ENCODE results near the gene ABTB2.

The ABTB2 gene

GRCh38 chr11:34161361-34161760, 196.4 kb downstream of the ABTB2 start:
- Histone ChIP-seq H3K27ac (ENCODE audit: insufficient read depth, low read length, poor library complexity, severe bottlenecking) (no peak overlapping the region), H3K4me1 (ENCODE audit: control insufficient read depth, insufficient read depth, low read length, poor library complexity, severe bottlenecking) (no peaks in the 10 kb centered on the region), H3K9me3 (ENCODE audit: control insufficient read depth, low read length) (no peaks in the 10 kb centered on the region), H3K36me3 (ENCODE audit: control insufficient read depth, insufficient read depth, low read length) (no peaks in the 10 kb centered on the region), H3K27me3 (replicated peaks; ENCODE audit: control insufficient read depth, insufficient read depth, low read length, poor library complexity, severe bottlenecking) (no peaks in the 10 kb centered on the region), H3K4me3 (ENCODE audit: insufficient read depth, low read depth, low read length, poor library complexity, severe bottlenecking) (no peak overlapping the region)
- no peak for DNase-seq

- DNase-seq: no peak
- Histone ChIP-seq H3K9me3 (ENCODE audit: control insufficient read depth, low read length) (no peaks in the 10 kb centered on the region), H3K27ac (ENCODE audit: insufficient read depth, low read length, poor library complexity, severe bottlenecking) (no peak overlapping the region), H3K4me1 (ENCODE audit: control insufficient read depth, insufficient read depth, low read length, poor library complexity, severe bottlenecking) (no peaks in the 10 kb centered on the region), H3K27me3 (replicated peaks; ENCODE audit: control insufficient read depth, insufficient read depth, low read length, poor library complexity, severe bottlenecking) (no peaks in the 10 kb centered on the region), H3K4me3 (ENCODE audit: insufficient read depth, low read depth, low read length, poor library complexity, severe bottlenecking) (no peak overlapping the region), H3K36me3 (ENCODE audit: control insufficient read depth, insufficient read depth, low read length) (no peaks in the 10 kb centered on the region)
Measured at GRCh38 chr11:34160791-34161190, 197.0 kb downstream of the ABTB2 start.

GRCh38 chr11:34160049-34160721, 197.6 kb downstream of the ABTB2 start:
- no peak for DNase-seq
- Histone ChIP-seq H3K27ac (ENCODE audit: insufficient read depth, low read length, poor library complexity, severe bottlenecking) (no peak overlapping the region), H3K4me1 (ENCODE audit: control insufficient read depth, insufficient read depth, low read length, poor library complexity, severe bottlenecking) (no peaks in the 10 kb centered on the region), H3K4me3 (ENCODE audit: insufficient read depth, low read depth, low read length, poor library complexity, severe bottlenecking) (no peak overlapping the region), H3K9me3 (ENCODE audit: control insufficient read depth, low read length) (no peaks in the 10 kb centered on the region), H3K36me3 (ENCODE audit: control insufficient read depth, insufficient read depth, low read length) (no peaks in the 10 kb centered on the region), H3K27me3 (replicated peaks; ENCODE audit: control insufficient read depth, insufficient read depth, low read length, poor library complexity, severe bottlenecking) (no peaks in the 10 kb centered on the region)

GRCh38 chr11:34158661-34159060, 199.1 kb downstream of the ABTB2 start:
- H3K36me3 ChIP-seq (ENCODE audit: control insufficient read depth, insufficient read depth, low read length): no peaks in the 10 kb centered on the region
- no peaks in the 10 kb centered on the region for H3K9me3 ChIP-seq (ENCODE audit: control insufficient read depth, low read length)
- H3K27ac ChIP-seq (ENCODE audit: insufficient read depth, low read length, poor library complexity, severe bottlenecking): no peak overlapping the region
- DNase-seq: no peak
- no peak overlapping the region for H3K4me3 ChIP-seq (ENCODE audit: insufficient read depth, low read depth, low read length, poor library complexity, severe bottlenecking)
- no peaks in the 10 kb centered on the region for H3K4me1 ChIP-seq (ENCODE audit: control insufficient read depth, insufficient read depth, low read length, poor library complexity, severe bottlenecking)
- no peaks in the 10 kb centered on the region for H3K27me3 ChIP-seq (replicated peaks; ENCODE audit: control insufficient read depth, insufficient read depth, low read length, poor library complexity, severe bottlenecking)

- no peaks in the 10 kb centered on the region for H3K4me1 ChIP-seq (ENCODE audit: control insufficient read depth, insufficient read depth, low read length, poor library complexity, severe bottlenecking)
- H3K4me3 ChIP-seq (ENCODE audit: insufficient read depth, low read depth, low read length, poor library complexity, severe bottlenecking): no peak overlapping the region
- no peaks in the 10 kb centered on the region for H3K9me3 ChIP-seq (ENCODE audit: control insufficient read depth, low read length)
- no peaks in the 10 kb centered on the region for H3K27me3 ChIP-seq (replicated peaks; ENCODE audit: control insufficient read depth, insufficient read depth, low read length, poor library complexity, severe bottlenecking)
- no peak for DNase-seq
- H3K27ac ChIP-seq (ENCODE audit: insufficient read depth, low read length, poor library complexity, severe bottlenecking): no peak overlapping the region
- H3K36me3 ChIP-seq (ENCODE audit: control insufficient read depth, insufficient read depth, low read length): no peaks in the 10 kb centered on the region
Measured at GRCh38 chr11:34157163-34157562, 200.6 kb downstream of the ABTB2 start.

GRCh38 chr11:34155757-34156062, 202.1 kb downstream of the ABTB2 start:
- Histone ChIP-seq H3K27ac (ENCODE audit: insufficient read depth, low read length, poor library complexity, severe bottlenecking) (no peak overlapping the region), H3K27me3 (replicated peaks; ENCODE audit: control insufficient read depth, insufficient read depth, low read length, poor library complexity, severe bottlenecking) (no peaks in the 10 kb centered on the region), H3K4me1 (ENCODE audit: control insufficient read depth, insufficient read depth, low read length, poor library complexity, severe bottlenecking) (no peaks in the 10 kb centered on the region), H3K36me3 (ENCODE audit: control insufficient read depth, insufficient read depth, low read length) (peaks cover 1% of the 10 kb centered on the region), H3K9me3 (ENCODE audit: control insufficient read depth, low read length) (no peaks in the 10 kb centered on the region), H3K4me3 (ENCODE audit: insufficient read depth, low read depth, low read length, poor library complexity, severe bottlenecking) (no peak overlapping the region)
- no peak for DNase-seq

GRCh38 chr11:34155057-34155756, 202.6 kb downstream of the ABTB2 start:
- Histone ChIP-seq H3K27ac (ENCODE audit: insufficient read depth, low read length, poor library complexity, severe bottlenecking) (no peak overlapping the region), H3K4me1 (ENCODE audit: control insufficient read depth, insufficient read depth, low read length, poor library complexity, severe bottlenecking) (no peaks in the 10 kb centered on the region), H3K36me3 (ENCODE audit: control insufficient read depth, insufficient read depth, low read length) (peaks cover 5% of the 10 kb centered on the region)

GRCh38 chr11:34154059-34154875, 203.5 kb downstream of the ABTB2 start:
- no peaks in the 10 kb centered on the region for H3K9me3 ChIP-seq (ENCODE audit: control insufficient read depth, low read length)
- DNase-seq: no peak

More at GRCh38 chr11:34155057-34155756, 202.6 kb downstream of the ABTB2 start:
- no peaks in the 10 kb centered on the region for H3K9me3 ChIP-seq (ENCODE audit: control insufficient read depth, low read length)
- no peak for DNase-seq
- no peak overlapping the region for H3K4me3 ChIP-seq (ENCODE audit: insufficient read depth, low read depth, low read length, poor library complexity, severe bottlenecking)
- no peaks in the 10 kb centered on the region for H3K27me3 ChIP-seq (replicated peaks; ENCODE audit: control insufficient read depth, insufficient read depth, low read length, poor library complexity, severe bottlenecking)

GRCh38 chr11:34151916-34152845, 205.6 kb downstream of the ABTB2 start:
- Histone ChIP-seq H3K4me3 (ENCODE audit: insufficient read depth, low read depth, low read length, poor library complexity, severe bottlenecking) (no peak overlapping the region), H3K27me3 (replicated peaks; ENCODE audit: control insufficient read depth, insufficient read depth, low read length, poor library complexity, severe bottlenecking) (no peaks in the 10 kb centered on the region), H3K9me3 (ENCODE audit: control insufficient read depth, low read length) (no peaks in the 10 kb centered on the region), H3K36me3 (ENCODE audit: control insufficient read depth, insufficient read depth, low read length) (peaks cover 31% of the 10 kb centered on the region), H3K4me1 (ENCODE audit: control insufficient read depth, insufficient read depth, low read length, poor library complexity, severe bottlenecking) (no peaks in the 10 kb centered on the region), H3K27ac (ENCODE audit: insufficient read depth, low read length, poor library complexity, severe bottlenecking) (no peak overlapping the region)
- no peak for DNase-seq

More at GRCh38 chr11:34154059-34154875, 203.5 kb downstream of the ABTB2 start:
- H3K27me3 ChIP-seq (replicated peaks; ENCODE audit: control insufficient read depth, insufficient read depth, low read length, poor library complexity, severe bottlenecking): no peaks in the 10 kb centered on the region
- no peaks in the 10 kb centered on the region for H3K4me1 ChIP-seq (ENCODE audit: control insufficient read depth, insufficient read depth, low read length, poor library complexity, severe bottlenecking)
- H3K4me3 ChIP-seq (ENCODE audit: insufficient read depth, low read depth, low read length, poor library complexity, severe bottlenecking): no peak overlapping the region
- H3K27ac ChIP-seq (ENCODE audit: insufficient read depth, low read length, poor library complexity, severe bottlenecking): no peak overlapping the region
- peaks cover 11% of the 10 kb centered on the region for H3K36me3 ChIP-seq (ENCODE audit: control insufficient read depth, insufficient read depth, low read length)
